Measurements from ENCODE around the gene ZNF625. TPM values are rescaled to one million over a fixed set of nuclear protein-coding genes. Genes with fewer than 3 reads are reported as not detected.

The ZNF625 gene
- total and polyA plus RNA-seq, 9 donors = 1.5 to 19.6 (median 8.9) TPM

DNA sequence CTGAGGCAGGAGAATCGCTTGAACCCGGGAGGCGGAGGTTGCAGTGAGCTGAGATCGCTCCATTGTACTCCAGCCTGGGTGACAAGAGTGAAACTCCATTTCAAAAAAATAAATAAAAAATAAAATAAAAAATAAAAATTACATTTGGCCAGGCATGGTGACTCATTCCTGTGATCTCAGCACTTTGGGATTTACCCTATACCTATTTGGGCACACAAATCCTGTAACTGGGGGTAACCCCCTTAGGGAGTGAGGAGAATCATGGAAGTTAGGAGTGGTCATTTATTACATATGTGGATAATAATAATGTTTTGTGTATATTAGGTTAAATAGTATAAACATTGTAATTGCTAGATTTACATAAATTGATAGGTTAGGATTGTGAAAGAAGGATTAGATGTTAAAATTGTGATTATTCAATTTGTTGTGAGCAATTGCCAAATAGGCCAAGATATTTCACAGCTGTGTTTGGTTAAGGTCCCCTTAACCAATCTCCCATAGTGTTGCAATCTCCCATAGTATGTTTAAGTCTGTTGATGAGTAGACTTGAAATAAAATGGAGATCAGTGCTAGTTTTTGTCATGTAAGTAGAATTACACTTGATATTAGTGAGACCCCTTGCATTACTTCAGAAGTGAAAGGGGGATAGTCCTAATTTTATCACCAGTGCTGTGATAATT lies 61.3 kb downstream of the ZNF625 start:
- no peaks in the 10 kb centered on the region for H3K36me3 ChIP-seq
- no peak overlapping the region for H3K27ac ChIP-seq
- peaks cover 0 to 2% of the 10 kb centered on the region in 2 donors for H3K9me3 ChIP-seq
- WGBS, 3 donors = 95 to 97% (median 95%) methylated on average over 4 of the region's 4 CpGs
- H3K4me1 ChIP-seq (ENCODE audit: insufficient read depth) = peaks cover 3% of the 10 kb centered on the region
- TF ChIP-seq POLR2A (IDR thresholded peaks at IDR 0.05) (no peak), EP300 (IDR thresholded peaks at IDR 0.05) (no peak)
- TF ChIP-seq, protein P1, sequence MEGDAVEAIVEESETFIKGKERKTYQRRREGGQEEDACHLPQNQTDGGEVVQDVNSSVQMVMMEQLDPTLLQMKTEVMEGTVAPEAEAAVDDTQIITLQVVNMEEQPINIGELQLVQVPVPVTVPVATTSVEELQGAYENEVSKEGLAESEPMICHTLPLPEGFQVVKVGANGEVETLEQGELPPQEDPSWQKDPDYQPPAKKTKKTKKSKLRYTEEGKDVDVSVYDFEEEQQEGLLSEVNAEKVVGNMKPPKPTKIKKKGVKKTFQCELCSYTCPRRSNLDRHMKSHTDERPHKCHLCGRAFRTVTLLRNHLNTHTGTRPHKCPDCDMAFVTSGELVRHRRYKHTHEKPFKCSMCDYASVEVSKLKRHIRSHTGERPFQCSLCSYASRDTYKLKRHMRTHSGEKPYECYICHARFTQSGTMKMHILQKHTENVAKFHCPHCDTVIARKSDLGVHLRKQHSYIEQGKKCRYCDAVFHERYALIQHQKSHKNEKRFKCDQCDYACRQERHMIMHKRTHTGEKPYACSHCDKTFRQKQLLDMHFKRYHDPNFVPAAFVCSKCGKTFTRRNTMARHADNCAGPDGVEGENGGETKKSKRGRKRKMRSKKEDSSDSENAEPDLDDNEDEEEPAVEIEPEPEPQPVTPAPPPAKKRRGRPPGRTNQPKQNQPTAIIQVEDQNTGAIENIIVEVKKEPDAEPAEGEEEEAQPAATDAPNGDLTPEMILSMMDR (IDR thresholded peaks at IDR 0.05) = no peak
- intact Hi-C loops (cut with DNase I) = no loop called here
- no peak overlapping the region for H3K4me3 ChIP-seq
- H3K27me3 ChIP-seq = no peaks in the 10 kb centered on the region
- no peak for DNase-seq

Small RNAs within 50 kb of the gene (small RNA-seq; reads per million reads assigned to genes)
- not detected for gene RNA5SP467

Other genes with a start within 250 kb of the ZNF625 start
- gene ZNF700, start 231.6 kb downstream of the ZNF625 start, total RNA-seq = 10 to 100 TPM in 6 of 7 donors, 1 to 10 TPM in 1; 8.6 to 22.3 (median 14.0) TPM
- 1 to 10 TPM; 6.7 to 7.6 TPM for gene ZNF700, start 231.6 kb downstream of the ZNF625 start, polyA plus RNA-seq
- gene ZNF763, start 191.7 kb downstream of the ZNF625 start, total RNA-seq = 10 to 100 TPM in 1 of 7 donors, 1 to 10 TPM in 6; 4.1 to 18.8 (median 8.3) TPM
- gene ZNF763, start 191.7 kb downstream of the ZNF625 start, polyA plus RNA-seq = 1 to 10 TPM; 4.3 to 7.0 TPM
- 10 to 100 TPM in 2 of 7 donors, 1 to 10 TPM in 5; 4.1 to 17.4 (median 6.8) TPM for gene ZNF433, start 121.1 kb downstream of the ZNF625 start, total RNA-seq
- 1 to 10 TPM; 4.5 to 4.6 TPM for gene ZNF433, start 121.1 kb downstream of the ZNF625 start, polyA plus RNA-seq
- gene ZNF878, start 103.8 kb downstream of the ZNF625 start, total RNA-seq = under 1 TPM in 6 of 7 donors, not detected in 1; 0.17 to 0.62 (median 0.27) TPM
- gene ZNF878, start 103.8 kb downstream of the ZNF625 start, polyA plus RNA-seq = under 1 TPM in 1 of 2 donors, not detected in 1; 0.08 TPM
- 10 to 100 TPM; 14.5 to 39.1 (median 16.8) TPM for gene ZNF844, start 92.0 kb downstream of the ZNF625 start, total RNA-seq
- 10 to 100 TPM in 1 of 2 donors, 1 to 10 TPM in 1; 8.7 to 17.9 TPM for gene ZNF844, start 92.0 kb downstream of the ZNF625 start, polyA plus RNA-seq
- 1 to 10 TPM; 1.2 to 5.2 (median 3.2) TPM for gene ZNF20, start 16.4 kb downstream of the ZNF625 start, total RNA-seq
- gene ZNF20, start 16.4 kb downstream of the ZNF625 start, polyA plus RNA-seq = 1 to 10 TPM; 2.2 to 2.4 TPM
- gene ZNF136, start 6.4 kb upstream of the ZNF625 start, total RNA-seq = 10 to 100 TPM; 15.7 to 18.8 (median 16.3) TPM
- 10 to 100 TPM in 1 of 2 donors, 1 to 10 TPM in 1; 8.8 to 12.2 TPM for gene ZNF136, start 6.4 kb upstream of the ZNF625 start, polyA plus RNA-seq
- 10 to 100 TPM; 10.1 to 33.3 (median 16.6) TPM for gene ZNF44, start 138.1 kb upstream of the ZNF625 start, total RNA-seq
- 10 to 100 TPM in 1 of 2 donors, 1 to 10 TPM in 1; 9.0 to 11.1 TPM for gene ZNF44, start 138.1 kb upstream of the ZNF625 start, polyA plus RNA-seq
- 1 to 10 TPM; 2.2 to 7.5 (median 5.8) TPM for gene ZNF563, start 176.9 kb upstream of the ZNF625 start, total RNA-seq
- 1 to 10 TPM; 3.1 to 4.3 TPM for gene ZNF563, start 176.9 kb upstream of the ZNF625 start, polyA plus RNA-seq
- gene ZNF442, start 208.9 kb upstream of the ZNF625 start, total RNA-seq = 10 to 100 TPM in 3 of 7 donors, 1 to 10 TPM in 4; 2.4 to 18.9 (median 9.4) TPM
- gene ZNF442, start 208.9 kb upstream of the ZNF625 start, polyA plus RNA-seq = 1 to 10 TPM; 3.6 to 4.3 TPM
- gene ZNF799, start 244.5 kb upstream of the ZNF625 start, total RNA-seq = 1 to 10 TPM; 3.2 to 7.0 (median 5.1) TPM
- gene ZNF799, start 244.5 kb upstream of the ZNF625 start, polyA plus RNA-seq = 1 to 10 TPM; 4.0 to 5.1 TPM